ENCODE results near the gene FALEC. TPM values are rescaled to one million over a fixed set of nuclear protein-coding genes. Genes with fewer than 3 reads are reported as not detected.

The FALEC gene
- total and polyA plus RNA-seq, 8 donors = 0.50 to 1.9 (median 1.2) TPM; not detected in 2

DNA sequence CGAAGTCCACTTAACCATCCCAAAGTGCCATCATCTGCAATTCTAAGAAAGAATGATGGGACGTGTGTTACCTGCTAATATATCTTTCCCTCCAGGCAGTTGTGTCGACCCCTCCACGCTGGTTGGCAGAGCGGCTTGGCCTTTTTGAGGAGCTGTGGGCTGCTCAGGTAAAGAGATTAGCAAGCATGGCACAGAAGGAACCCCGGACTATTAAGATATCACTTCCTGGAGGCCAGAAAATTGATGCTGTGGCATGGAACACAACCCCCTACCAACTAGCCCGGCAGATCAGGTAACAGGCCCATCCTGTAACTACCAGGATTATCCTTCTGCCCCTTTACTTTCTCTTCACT, 27.8 kb upstream of the FALEC start:
- Histone ChIP-seq H3K4me3 (peak overlapping the region; percentile 56 to 87), H3K36me3 (peaks cover 0 to 38% of the 10 kb centered on the region in 2 donors), H3K27ac (peak overlapping the region; percentile 8 to 83), H3K4me1 (peaks cover 0 to 11% of the 10 kb centered on the region in 2 donors), H3K27me3 (no peaks in the 10 kb centered on the region), H3K9me3 (no peaks in the 10 kb centered on the region)
- DNase-seq = peak in 1 of 4 donors; percentile 29
- TF ChIP-seq, protein P1, sequence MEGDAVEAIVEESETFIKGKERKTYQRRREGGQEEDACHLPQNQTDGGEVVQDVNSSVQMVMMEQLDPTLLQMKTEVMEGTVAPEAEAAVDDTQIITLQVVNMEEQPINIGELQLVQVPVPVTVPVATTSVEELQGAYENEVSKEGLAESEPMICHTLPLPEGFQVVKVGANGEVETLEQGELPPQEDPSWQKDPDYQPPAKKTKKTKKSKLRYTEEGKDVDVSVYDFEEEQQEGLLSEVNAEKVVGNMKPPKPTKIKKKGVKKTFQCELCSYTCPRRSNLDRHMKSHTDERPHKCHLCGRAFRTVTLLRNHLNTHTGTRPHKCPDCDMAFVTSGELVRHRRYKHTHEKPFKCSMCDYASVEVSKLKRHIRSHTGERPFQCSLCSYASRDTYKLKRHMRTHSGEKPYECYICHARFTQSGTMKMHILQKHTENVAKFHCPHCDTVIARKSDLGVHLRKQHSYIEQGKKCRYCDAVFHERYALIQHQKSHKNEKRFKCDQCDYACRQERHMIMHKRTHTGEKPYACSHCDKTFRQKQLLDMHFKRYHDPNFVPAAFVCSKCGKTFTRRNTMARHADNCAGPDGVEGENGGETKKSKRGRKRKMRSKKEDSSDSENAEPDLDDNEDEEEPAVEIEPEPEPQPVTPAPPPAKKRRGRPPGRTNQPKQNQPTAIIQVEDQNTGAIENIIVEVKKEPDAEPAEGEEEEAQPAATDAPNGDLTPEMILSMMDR (IDR thresholded peaks at IDR 0.05) = no peak
- ATAC-seq = no peak
- intact Hi-C loops (cut with DNase I) = no loop called here

- no peak overlapping the region for H3K4me3 ChIP-seq
- H3K27ac ChIP-seq = no peak overlapping the region
- TF ChIP-seq, protein P1 (IDR thresholded peaks at IDR 0.05) = no peak
- ATAC-seq (no peak), DNase-seq (no peak)
- no peaks in the 10 kb centered on the region for H3K27me3 ChIP-seq
- H3K4me1 ChIP-seq = peaks cover 0 to 4% of the 10 kb centered on the region in 2 donors
- intact Hi-C loops (cut with DNase I) = no loop called here
- H3K9me3 ChIP-seq = no peaks in the 10 kb centered on the region
- H3K36me3 ChIP-seq = peaks cover 0 to 90% of the 10 kb centered on the region in 2 donors
Measured at GRCh38 chr1:150493175-150493574, 22.4 kb upstream of the FALEC start.

DNA sequence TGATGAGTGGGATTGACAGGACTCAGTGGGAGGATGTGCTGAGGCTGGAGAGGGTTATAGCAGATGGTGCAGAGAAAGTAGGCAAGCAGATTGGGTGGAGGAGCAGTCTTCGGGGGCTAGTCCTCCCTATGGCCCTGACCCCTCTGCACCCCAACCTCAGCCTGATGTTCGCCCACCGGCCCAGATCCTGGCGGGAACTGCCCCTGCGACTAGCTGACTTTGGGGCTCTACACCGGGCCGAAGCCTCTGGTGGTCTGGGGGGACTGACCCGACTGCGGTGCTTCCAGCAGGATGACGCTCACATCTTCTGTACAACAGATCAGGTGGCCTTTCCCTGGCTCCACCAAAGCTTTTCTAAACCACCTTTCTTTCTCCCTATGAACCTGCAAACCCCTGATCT, 17.2 kb upstream of the FALEC start:
- Histone ChIP-seq H3K36me3 (peaks cover 0 to 76% of the 10 kb centered on the region in 2 donors), H3K9me3 (no peaks in the 10 kb centered on the region), H3K27ac (no peak overlapping the region), H3K4me1 (no peaks in the 10 kb centered on the region), H3K27me3 (no peaks in the 10 kb centered on the region), H3K4me3 (no peak overlapping the region)
- intact Hi-C loops (cut with DNase I) = no loop called here
- TF ChIP-seq, protein P1 (IDR thresholded peaks at IDR 0.05) = no peak
- ATAC-seq (no peak), DNase-seq (peak in 1 of 4 donors; percentile 63)

GRCh38 chr1:150505431-150505830, 10.1 kb upstream of the FALEC start:
- TF ChIP-seq, protein P1 (IDR thresholded peaks at IDR 0.05) = no peak
- peaks cover 0 to 39% of the 10 kb centered on the region in 2 donors for H3K36me3 ChIP-seq
- intact Hi-C loops (cut with DNase I) = no loop called here
- H3K27ac ChIP-seq = no peak overlapping the region
- no peak overlapping the region for H3K4me3 ChIP-seq
- ATAC-seq = no peak
- H3K27me3 ChIP-seq = no peaks in the 10 kb centered on the region
- no peaks in the 10 kb centered on the region for H3K9me3 ChIP-seq
- DNase-seq = no peak
- H3K4me1 ChIP-seq = peaks cover 13 to 20% of the 10 kb centered on the region in 2 donors

DNA sequence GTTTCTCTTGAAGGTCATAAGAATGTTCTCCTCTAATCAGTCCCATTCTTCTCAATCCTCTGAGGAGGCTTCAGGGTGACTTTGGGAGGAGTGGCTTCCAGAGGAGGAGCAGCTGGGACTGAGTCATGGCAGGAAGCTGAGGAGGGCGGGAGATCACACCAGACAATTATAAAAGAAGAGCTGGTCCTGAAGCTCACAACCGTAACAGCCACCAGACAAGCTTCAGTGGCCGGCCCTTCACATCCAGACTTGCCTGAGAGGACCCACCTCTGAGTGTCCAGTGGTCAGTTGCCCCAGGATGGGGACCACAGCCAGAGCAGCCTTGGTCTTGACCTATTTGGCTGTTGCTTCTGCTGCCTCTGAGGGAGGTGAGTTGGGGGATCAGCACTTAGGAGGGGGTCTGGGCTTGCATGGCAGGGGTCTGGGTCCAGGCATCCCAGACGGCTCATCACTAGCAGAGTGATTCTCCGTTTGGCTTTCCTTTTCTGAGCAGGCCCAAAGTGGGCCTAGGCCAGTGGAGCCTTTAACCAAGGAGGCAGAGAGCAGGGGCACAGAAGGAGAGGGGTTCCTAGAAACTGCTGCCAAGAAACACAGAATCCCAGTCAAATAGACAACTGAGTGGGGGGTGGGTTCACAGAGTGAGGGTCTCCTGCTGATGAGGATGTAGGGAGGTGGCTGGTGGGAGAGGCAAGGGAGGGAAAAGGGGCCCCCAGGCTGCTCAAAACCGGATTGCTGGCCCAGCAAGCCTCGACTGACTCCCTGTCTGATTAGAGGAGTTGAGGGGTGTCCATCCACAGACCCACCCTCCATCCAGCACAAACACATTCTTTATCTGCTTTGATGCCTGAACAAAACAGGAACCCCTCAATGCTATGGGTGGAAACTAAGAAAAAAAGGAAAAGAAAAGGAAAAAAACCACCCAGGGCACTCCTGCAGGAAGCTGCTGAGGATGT, 7.4 kb upstream of the FALEC start, which contains the start of gene ECM1:
Gene ECM1, plus strand, starts transcription at position 198 of the 953 bp plus-strand sequence. Its CDS starts 101 bp downstream, at position 299.
- Histone ChIP-seq H3K27me3 (no peaks in the 10 kb centered on the region), H3K27ac (peak within 1 kb of the TSS; percentile 62 to 70), H3K4me3 (peak within 1 kb of the TSS in 1 of 2 donors; percentile 18), H3K4me1 (peaks cover 13 to 20% of the 10 kb centered on the region in 2 donors), H3K36me3 (peaks cover 0 to 42% of the 10 kb centered on the region in 2 donors), H3K9me3 (no peaks in the 10 kb centered on the region)
- TF ChIP-seq, protein P1 (IDR thresholded peaks at IDR 0.05) = no peak
- ATAC-seq (peak; percentile 77), DNase-seq (peak in 1 of 4 donors; percentile 62)
- intact Hi-C loops (cut with DNase I) = no loop called here
